Sigmoid colon (tissue), 4 donors: ENCODE measurements around the gene ADARB2.

Experiments
- POLR2A ChIP-seq, 2 donors: fragments of 450-650 bp; IDR thresholded peaks; one replicate each; pipeline ENCODE4 v1.6.1; 2016; ENCODE audit warnings: antibody characterized with exemption in 2 of 2, mild to moderate bottlenecking in 2 of 2, moderate library complexity in 2 of 2
- POLR2AphosphoS5 ChIP-seq, 4 donors: sonication (generic); formaldehyde crosslinking; IDR thresholded peaks; one replicate each; pipeline ENCODE4 v1.6.1; 2017; ENCODE audit warnings: antibody characterized with exemption in 4 of 4
- TF ChIP-seq, protein P1 (sequence below), 4 experiments: fragments of 450-650 bp in 3 of 4; fragments of 200-600 bp in 1 of 4; IDR thresholded peaks; one replicate each; pipeline ENCODE4 v1.5.1; 2016 to 2019; ENCODE audit warnings: antibody characterized with exemption in 4 of 4, mild to moderate bottlenecking in 3 of 4, moderate library complexity in 2 of 4

DNA sequence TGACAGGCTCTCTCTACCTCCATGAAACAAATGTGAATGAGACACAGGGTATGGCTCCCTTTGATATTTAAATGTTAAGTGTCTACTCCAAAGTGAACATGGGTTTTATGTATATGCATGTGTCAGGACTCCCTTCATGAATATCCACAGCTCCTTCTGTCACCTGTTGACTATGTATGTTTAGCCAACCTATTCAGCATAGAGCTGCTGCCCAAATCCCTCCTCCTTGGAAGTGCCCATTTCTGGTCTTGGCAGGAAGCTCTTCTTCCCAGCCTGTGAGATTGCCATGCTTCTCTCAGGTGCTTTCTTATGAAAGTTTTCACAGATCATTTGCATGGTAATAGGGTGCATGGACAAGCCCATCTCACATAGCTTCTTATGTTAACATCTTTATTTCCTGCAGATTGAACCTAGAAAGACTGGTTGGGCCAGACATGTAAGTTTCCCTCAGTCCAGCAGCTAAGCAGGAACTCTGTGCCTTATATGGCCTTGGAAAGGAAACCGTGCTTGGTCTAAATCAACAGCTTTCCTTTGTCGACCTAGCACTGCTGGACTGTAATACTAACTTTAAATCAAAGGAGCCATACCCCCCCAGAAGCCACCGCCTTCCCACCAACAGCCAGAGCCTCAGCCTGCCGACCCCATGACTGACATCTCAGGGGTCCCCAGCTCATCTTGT lies 288.9 kb downstream of the ADARB2 start:
- TF ChIP-seq, protein P1, sequence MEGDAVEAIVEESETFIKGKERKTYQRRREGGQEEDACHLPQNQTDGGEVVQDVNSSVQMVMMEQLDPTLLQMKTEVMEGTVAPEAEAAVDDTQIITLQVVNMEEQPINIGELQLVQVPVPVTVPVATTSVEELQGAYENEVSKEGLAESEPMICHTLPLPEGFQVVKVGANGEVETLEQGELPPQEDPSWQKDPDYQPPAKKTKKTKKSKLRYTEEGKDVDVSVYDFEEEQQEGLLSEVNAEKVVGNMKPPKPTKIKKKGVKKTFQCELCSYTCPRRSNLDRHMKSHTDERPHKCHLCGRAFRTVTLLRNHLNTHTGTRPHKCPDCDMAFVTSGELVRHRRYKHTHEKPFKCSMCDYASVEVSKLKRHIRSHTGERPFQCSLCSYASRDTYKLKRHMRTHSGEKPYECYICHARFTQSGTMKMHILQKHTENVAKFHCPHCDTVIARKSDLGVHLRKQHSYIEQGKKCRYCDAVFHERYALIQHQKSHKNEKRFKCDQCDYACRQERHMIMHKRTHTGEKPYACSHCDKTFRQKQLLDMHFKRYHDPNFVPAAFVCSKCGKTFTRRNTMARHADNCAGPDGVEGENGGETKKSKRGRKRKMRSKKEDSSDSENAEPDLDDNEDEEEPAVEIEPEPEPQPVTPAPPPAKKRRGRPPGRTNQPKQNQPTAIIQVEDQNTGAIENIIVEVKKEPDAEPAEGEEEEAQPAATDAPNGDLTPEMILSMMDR (IDR thresholded peaks at IDR 0.05): no peak
- TF ChIP-seq POLR2A (IDR thresholded peaks at IDR 0.05): no peak
- no peak for TF ChIP-seq POLR2AphosphoS5 (IDR thresholded peaks at IDR 0.05)
